ENCODE data around the gene STXBP6.

- TF ChIP-seq POLR2AphosphoS5 (IDR thresholded peaks at IDR 0.05; ENCODE audit: low read depth, low read length), result no peak
- TF ChIP-seq POLR2A (IDR thresholded peaks at IDR 0.05; ENCODE audit: low read depth, low read length), result no peak
Observed at GRCh38 chr14:24895243-24895583, 154.7 kb downstream of the STXBP6 start.

Measured in GM12892 (cell line).